ENCODE data around the gene RAX2.

RAX2 gene

DNA sequence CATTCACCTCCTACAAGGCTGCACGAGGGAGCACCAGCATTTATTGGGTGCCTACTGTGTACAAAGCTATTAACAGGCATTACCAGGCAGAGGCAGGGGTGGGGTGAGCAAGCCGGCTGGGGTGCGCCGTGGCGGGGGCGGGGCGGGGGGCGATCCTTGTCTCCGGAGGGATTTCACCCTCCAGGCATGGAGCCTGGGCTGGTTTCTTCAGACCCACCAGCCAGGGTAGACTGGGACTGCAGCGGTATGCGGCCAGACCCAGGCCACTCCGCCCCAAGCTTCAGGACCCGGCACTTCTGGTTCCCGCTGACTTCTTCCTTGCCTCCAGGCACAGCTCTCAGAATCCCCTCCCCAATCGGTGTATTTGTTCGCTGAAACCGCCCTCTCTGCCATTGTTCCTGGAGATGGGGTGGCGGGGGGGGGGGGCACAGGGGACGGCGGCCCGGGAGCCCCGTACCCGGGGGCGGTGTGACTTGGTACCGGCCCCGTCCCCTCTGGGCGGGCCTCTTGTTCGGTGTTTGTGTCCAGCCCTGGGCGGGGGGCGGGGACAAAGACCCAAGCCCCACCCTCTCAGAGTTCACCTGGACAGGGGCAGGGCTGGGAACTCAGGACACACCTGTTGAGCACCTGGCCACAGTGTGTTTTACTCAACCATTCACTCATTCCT, 49.5 kb downstream of the RAX2 start:
- DNase-seq: no peak

DNA sequence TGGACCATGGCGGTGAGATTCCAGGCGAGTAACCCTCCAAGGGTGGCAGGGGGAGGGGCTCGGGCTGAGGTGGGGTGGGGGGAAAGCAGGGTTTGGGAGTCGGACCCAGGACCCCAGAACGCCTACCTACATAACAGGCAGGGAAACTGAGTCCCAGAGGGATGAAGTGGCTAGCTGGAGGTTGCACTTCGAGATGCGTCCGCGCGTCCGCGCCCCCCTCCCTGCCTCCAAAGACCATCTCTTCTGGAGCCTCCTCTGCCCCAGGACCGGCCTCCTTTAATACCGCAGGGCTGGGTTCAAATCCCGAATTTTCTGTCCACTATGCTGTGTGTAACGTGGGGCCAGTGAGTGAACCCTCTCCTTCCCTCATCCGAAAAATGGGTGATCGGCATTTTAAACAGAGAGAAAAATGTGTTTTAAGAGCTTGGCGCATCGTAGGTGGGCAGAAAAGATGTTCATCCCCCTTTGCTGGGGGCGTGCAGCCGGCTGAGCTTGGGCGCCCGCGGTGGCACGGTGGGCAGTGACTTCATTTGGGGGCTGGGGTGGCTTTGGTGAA, 50.1 kb downstream of the RAX2 start:
- no peak for DNase-seq

DNA sequence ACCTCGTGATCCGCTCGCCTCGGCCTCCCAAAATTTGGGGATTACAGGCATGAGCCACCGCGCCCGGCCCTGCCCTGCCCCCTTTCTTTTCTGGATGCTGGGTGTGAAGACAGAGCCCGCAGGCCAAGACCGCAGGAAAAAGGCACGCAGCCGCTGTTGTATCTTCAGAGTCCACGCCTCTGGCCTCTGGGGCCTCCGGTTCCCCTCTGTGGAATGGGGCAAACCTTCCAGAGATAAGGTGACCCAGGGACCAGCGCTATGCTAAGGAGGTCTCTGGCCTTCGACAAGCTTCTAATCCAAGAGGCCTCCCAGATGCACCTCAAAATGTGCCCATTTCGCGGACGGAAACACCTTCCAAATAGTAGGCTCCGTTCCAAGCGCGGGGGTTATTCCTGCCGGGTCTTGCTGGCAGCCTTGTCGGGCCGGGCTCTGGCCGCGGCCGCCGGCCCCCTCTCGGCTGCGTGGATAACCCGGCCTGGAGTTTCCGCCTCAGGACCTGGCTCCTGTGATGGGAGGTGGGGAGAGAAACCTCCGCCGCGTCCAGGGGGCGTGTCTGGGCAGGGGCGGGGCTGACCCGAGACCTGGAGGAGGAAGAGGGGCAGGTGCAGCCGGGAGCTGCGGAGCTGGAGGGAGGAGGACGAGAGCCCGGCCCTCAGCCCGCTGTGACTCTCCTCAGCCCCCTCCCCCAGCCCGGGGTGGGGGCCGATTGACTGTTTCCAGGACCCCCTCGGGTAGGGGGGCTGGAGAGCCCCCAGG, 50.7 kb downstream of the RAX2 start:
- DNase-seq: no peak

DNA sequence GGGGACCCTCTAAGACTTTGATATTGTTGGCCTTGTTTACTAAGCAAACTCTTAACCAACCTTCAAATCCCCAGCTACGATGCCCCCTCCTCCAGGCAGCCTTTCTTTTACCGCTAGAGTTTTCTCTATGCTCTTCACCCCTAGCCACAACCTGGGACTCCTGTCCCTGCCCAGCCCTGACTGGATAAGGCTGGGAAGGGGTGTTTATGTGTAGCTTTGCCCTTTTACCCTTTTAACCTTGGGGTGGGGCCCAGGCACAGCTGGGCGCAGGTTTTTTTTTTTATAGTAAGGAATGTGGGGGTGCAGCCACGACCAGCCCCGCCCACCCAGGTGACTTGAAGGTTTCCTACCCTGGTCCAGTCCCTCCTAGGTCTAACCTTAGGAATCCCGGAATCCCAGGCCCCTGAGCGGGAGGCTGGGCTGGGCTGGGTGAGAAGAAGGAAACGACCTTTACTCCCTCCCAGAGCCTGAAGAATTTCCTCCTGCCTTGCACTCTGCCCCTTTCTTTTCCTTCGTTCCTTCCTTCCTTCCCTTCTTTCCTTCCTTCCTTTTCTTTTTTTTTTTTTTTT, 51.6 kb downstream of the RAX2 start:
- DNase-seq: no peak

DNA sequence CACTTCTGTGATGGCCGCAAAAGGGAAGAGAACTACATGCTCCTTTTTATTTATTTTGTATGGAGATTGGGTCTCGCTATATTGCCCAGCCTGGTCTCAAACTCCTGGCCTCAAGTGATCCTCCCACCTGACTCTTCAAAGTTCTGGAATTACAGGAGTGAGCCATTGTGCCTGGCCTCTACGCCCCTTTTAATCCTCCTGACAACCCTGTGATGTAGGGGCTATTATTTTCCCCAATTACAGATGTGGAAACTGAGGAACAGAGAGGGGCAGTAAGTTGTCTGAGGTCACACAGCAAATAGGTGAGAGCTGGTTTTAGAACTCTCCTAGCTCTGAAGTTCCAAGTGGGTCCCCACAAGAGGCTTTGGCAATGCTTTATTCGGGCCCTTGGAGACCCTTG, 52.2 kb downstream of the RAX2 start:
- no peak for DNase-seq
